Activated CD4-positive, alpha-beta T cell treated with anti-CD3 and anti-CD28 coated beads for 36 hours (primary cell): Measurements from ENCODE around the gene CYP11A1. TPM values are rescaled to one million over a fixed set of nuclear protein-coding genes. Genes with fewer than 3 reads are reported as not detected.
"Not testable (repeated sequence)": the region's sequence is repeated elsewhere in the genome, so short reads cannot be mapped to it uniquely, and the experiment has no call there.

Source experiments
- ATAC-seq: fragments of 200-7000 bp; cut with Tn5 transposase; one replicate; pipeline ENCODE4 v1.10.0; 2021; ENCODE audit warnings: mild to moderate bottlenecking, moderate library complexity
- CTCF ChIA-PET: fragments of 350-600 bp; sonication (Branson Sonifier 250); formaldehyde crosslinking; loops from one replicate; lab custom pipeline; 2021; ENCODE audit warnings: antibody characterized with exemption; lab: Charles Lee
- POLR2A ChIA-PET: fragments of 350-600 bp; sonication (Branson Sonifier 250); formaldehyde crosslinking; loops from one replicate; lab custom pipeline; 2021; ENCODE audit warnings: antibody characterized with exemption, inconsistent platforms; lab: Charles Lee
- DNase-seq: peaks from one replicate; pipeline ENCODE4 v3.0.0-alpha.2; 2020
- H3K27ac Mint-ChIP-seq: one replicate; pipeline ENCODE4 v1.8.0; 2021; ENCODE audit warnings: mixed read lengths
- H3K27me3 Mint-ChIP-seq: one replicate; pipeline ENCODE4 v1.8.0; 2021; ENCODE audit warnings: mixed read lengths
- H3K36me3 Mint-ChIP-seq: one replicate; pipeline ENCODE4 v1.8.0; 2021; ENCODE audit warnings: low read depth, mixed read lengths
- H3K4me1 Mint-ChIP-seq: one replicate; pipeline ENCODE4 v1.8.0; 2021; ENCODE audit warnings: mixed read lengths
- H3K4me3 Mint-ChIP-seq: one replicate; pipeline ENCODE4 v1.8.0; 2021; ENCODE audit warnings: mild to moderate bottlenecking, moderate library complexity, mixed read lengths
- H3K9me3 Mint-ChIP-seq: one replicate; pipeline ENCODE4 v1.8.0; 2021; ENCODE audit warnings: low read depth, mixed read lengths
- intact Hi-C, 2 experiments: fragments of 100-400 bp; cut with DNase I in 1 of 2; cut with micrococcal nuclease in 1 of 2; formaldehyde crosslinking; loops; one replicate each; pipeline versions ENCODE4 v1.14.2 to v1.15.1; 2022 to 2024; cut with DNase I, micrococcal nuclease
- total RNA-seq, 2 experiments: library from RNA; stranded (reverse); gene quantifications; one replicate each; pipeline ENCODE4 v1.2.3, GENCODE V29; 2021

The CYP11A1 gene
- total RNA-seq, 2 experiments from 2014 or later: not detected

GRCh38 chr15:74395319-74396145 lies 28.1 kb upstream of the CYP11A1 start:
- no peaks in the 10 kb centered on the region for H3K27me3 Mint-ChIP-seq
- no peak for ATAC-seq
- peaks cover 92% of the 10 kb centered on the region for H3K4me1 Mint-ChIP-seq
- POLR2A ChIA-PET: no interaction called here
- intact Hi-C loops: loop anchor here in 1 of 2 experiments (1.0 kb wide), 1 partner anchor 11 kb away; no protein-coding TSS in a partner anchor
- no peak for DNase-seq
- peak overlapping the region; percentile 98 for H3K27ac Mint-ChIP-seq
- no peaks in the 10 kb centered on the region for H3K36me3 Mint-ChIP-seq
- no peaks in the 10 kb centered on the region for H3K9me3 Mint-ChIP-seq
- no peak overlapping the region for H3K4me3 Mint-ChIP-seq
- CTCF ChIA-PET: interaction anchor here (0.6 to 5.8 kb wide), 5 partner anchors 9 to 43 kb away, joined by 3 to 48 read pairs (median 4); no protein-coding TSS in a partner anchor

- H3K9me3 Mint-ChIP-seq: no peaks in the 10 kb centered on the region
- CTCF ChIA-PET: interaction anchor here (1.1 to 5.8 kb wide), 5 partner anchors 9 to 385 kb away, joined by 3 to 48 read pairs (median 3); no protein-coding TSS in a partner anchor
- intact Hi-C loops: no loop called here
- DNase-seq (no peak), ATAC-seq (no peak)
- POLR2A ChIA-PET: no interaction called here
- H3K4me1 Mint-ChIP-seq: peaks cover 82% of the 10 kb centered on the region
- H3K36me3 Mint-ChIP-seq: no peaks in the 10 kb centered on the region
- peak overlapping the region; percentile 51 for H3K27ac Mint-ChIP-seq
- H3K27me3 Mint-ChIP-seq: no peaks in the 10 kb centered on the region
- no peak overlapping the region for H3K4me3 Mint-ChIP-seq
Measured at GRCh38 chr15:74394090-74394846, 26.8 kb upstream of the CYP11A1 start.

GRCh38 chr15:74393423-74393822 lies 26.0 kb upstream of the CYP11A1 start:
- Mint-ChIP-seq H3K4me1 (peaks cover 74% of the 10 kb centered on the region), H3K27ac (peak overlapping the region; percentile 53), H3K27me3 (no peaks in the 10 kb centered on the region), H3K4me3 (no peak overlapping the region), H3K9me3 (no peaks in the 10 kb centered on the region), H3K36me3 (no peaks in the 10 kb centered on the region)
- POLR2A ChIA-PET: no interaction called here
- DNase-seq (no peak), ATAC-seq (no peak)
- CTCF ChIA-PET: interaction anchor here (1.1 to 5.8 kb wide), 4 partner anchors 9 to 385 kb away, joined by 3 to 48 read pairs (median 4); no protein-coding TSS in a partner anchor
- intact Hi-C loops: no loop called here

- Mint-ChIP-seq H3K9me3 (no peaks in the 10 kb centered on the region), H3K27ac (peak overlapping the region; percentile 76), H3K4me3 (no peak overlapping the region), H3K27me3 (no peaks in the 10 kb centered on the region), H3K36me3 (no peaks in the 10 kb centered on the region), H3K4me1 (peaks cover 69% of the 10 kb centered on the region)
- ChIA-PET CTCF (interaction anchor here (1.1 to 5.8 kb wide), 3 partner anchors 10 to 14 kb away, joined by 3 to 48 read pairs (median 4); no protein-coding TSS in a partner anchor), POLR2A (no interaction called here)
- intact Hi-C loops: no loop called here
- DNase-seq (no peak), ATAC-seq (no peak)
Measured at GRCh38 chr15:74392902-74393301, 25.5 kb upstream of the CYP11A1 start.

- Mint-ChIP-seq H3K4me1 (peaks cover 64% of the 10 kb centered on the region), H3K4me3 (no peak overlapping the region), H3K27ac (peak overlapping the region; percentile 76), H3K36me3 (no peaks in the 10 kb centered on the region), H3K9me3 (no peaks in the 10 kb centered on the region), H3K27me3 (no peaks in the 10 kb centered on the region)
- ATAC-seq (no peak), DNase-seq (no peak)
- ChIA-PET CTCF (interaction anchor here (0.9 to 5.8 kb wide), 2 partner anchors 9 to 403 kb away, joined by 3 to 48 read pairs; no protein-coding TSS in a partner anchor), POLR2A (no interaction called here)
- intact Hi-C loops: no loop called here
Measured at GRCh38 chr15:74392451-74392830, 25.0 kb upstream of the CYP11A1 start.

- DNase-seq: no peak
Measured at GRCh38 chr15:74391582-74392450, 24.4 kb upstream of the CYP11A1 start.

GRCh38 chr15:74390647-74391288 lies 23.3 kb upstream of the CYP11A1 start:
- H3K27ac Mint-ChIP-seq: peak overlapping the region; percentile 76
- ChIA-PET CTCF (interaction anchor here (1.1 kb wide), 1 partner anchor 8 kb away, joined by 3 read pairs; no protein-coding TSS in a partner anchor), POLR2A (no interaction called here)
- H3K36me3 Mint-ChIP-seq: no peaks in the 10 kb centered on the region
- no peaks in the 10 kb centered on the region for H3K9me3 Mint-ChIP-seq
- no peaks in the 10 kb centered on the region for H3K27me3 Mint-ChIP-seq
- H3K4me1 Mint-ChIP-seq: peaks cover 52% of the 10 kb centered on the region
- peak; percentile 20 for ATAC-seq
- H3K4me3 Mint-ChIP-seq: peak overlapping the region; percentile 22
- intact Hi-C loops: no loop called here
- no peak for DNase-seq

More at GRCh38 chr15:74391582-74392450, 24.4 kb upstream of the CYP11A1 start:
- H3K4me3 Mint-ChIP-seq: peak overlapping the region; percentile 32
- no peaks in the 10 kb centered on the region for H3K27me3 Mint-ChIP-seq
- H3K4me1 Mint-ChIP-seq: peaks cover 58% of the 10 kb centered on the region
- no peaks in the 10 kb centered on the region for H3K9me3 Mint-ChIP-seq
- intact Hi-C loops: no loop called here
- peak overlapping the region; percentile 76 for H3K27ac Mint-ChIP-seq
- ChIA-PET POLR2A (no interaction called here), CTCF (interaction anchor here (0.9 kb wide), 1 partner anchor 404 kb away, joined by 3 read pairs; no protein-coding TSS in a partner anchor)
- no peak for ATAC-seq
- H3K36me3 Mint-ChIP-seq: no peaks in the 10 kb centered on the region

GRCh38 chr15:74390049-74390646 lies 22.7 kb upstream of the CYP11A1 start:
- ATAC-seq, H3K27me3 Mint-ChIP-seq, H3K36me3 Mint-ChIP-seq, DNase-seq, intact Hi-C loops, H3K9me3 Mint-ChIP-seq, POLR2A ChIA-PET: not testable (repeated sequence)
- H3K27ac Mint-ChIP-seq: peak overlapping the region; percentile 76
- CTCF ChIA-PET: interaction anchor here (1.1 kb wide), 1 partner anchor 8 kb away, joined by 3 read pairs; no protein-coding TSS in a partner anchor
- peak overlapping the region; percentile 22 for H3K4me3 Mint-ChIP-seq
- peaks cover 56% of the 10 kb centered on the region for H3K4me1 Mint-ChIP-seq

- intact Hi-C loops: no loop called here
- no peaks in the 10 kb centered on the region for H3K9me3 Mint-ChIP-seq
- DNase-seq (no peak), ATAC-seq (no peak)
- H3K4me1 Mint-ChIP-seq: peaks cover 56% of the 10 kb centered on the region
- no peaks in the 10 kb centered on the region for H3K27me3 Mint-ChIP-seq
- peak overlapping the region; percentile 76 for H3K27ac Mint-ChIP-seq
- ChIA-PET POLR2A (interaction anchor here (1.0 kb wide), 1 partner anchor 11 kb away, joined by 3 read pairs; no protein-coding TSS in a partner anchor), CTCF (interaction anchor here (1.1 to 1.5 kb wide), 6 partner anchors 7 to 50 kb away, joined by 3 to 6 read pairs (median 3); no protein-coding TSS in a partner anchor)
- H3K4me3 Mint-ChIP-seq: no peak overlapping the region
- no peaks in the 10 kb centered on the region for H3K36me3 Mint-ChIP-seq
Measured at GRCh38 chr15:74389241-74390048, 22.0 kb upstream of the CYP11A1 start.
